Mesothelial cell of epicardium (in vitro differentiated cells): Measurements from ENCODE around the gene CFAP77. TPM values are rescaled to one million over a fixed set of nuclear protein-coding genes. Genes with fewer than 3 reads are reported as not detected.

ENCODE experiments used
- DNase-seq, 2 experiments: peaks; one replicate each; pipeline ENCODE4 v3.0.0; 2021; ENCODE audit warnings: low spot score in 2 of 2; ENCODE audit not compliant: unreplicated experiment in 2 of 2
- H3K27ac Mint-ChIP-seq: 2 replicates; pipeline ENCODE4 v1.8.0; 2021; ENCODE audit warnings: mixed read lengths
- H3K27me3 Mint-ChIP-seq: 2 replicates; pipeline ENCODE4 v1.8.0; 2021; ENCODE audit warnings: low read depth, mixed read lengths
- H3K36me3 Mint-ChIP-seq: 2 replicates; pipeline ENCODE4 v1.8.0; 2021; ENCODE audit warnings: mixed read lengths
- H3K4me1 Mint-ChIP-seq: 2 replicates; pipeline ENCODE4 v1.8.0; 2021; ENCODE audit warnings: mixed read lengths
- H3K4me3 Mint-ChIP-seq: 2 replicates; pipeline ENCODE4 v1.8.0; 2021; ENCODE audit warnings: mild to moderate bottlenecking, moderate library complexity, mixed read lengths
- H3K9me3 Mint-ChIP-seq: 2 replicates; pipeline ENCODE4 v1.8.0; 2021; ENCODE audit warnings: mixed read lengths
- CTCF ChIP-seq: fragments of 200-600 bp; sonication (generic); IDR thresholded peaks from one replicate; pipeline ENCODE4 v1.5.0; 2021; ENCODE audit warnings: antibody characterized with exemption; ENCODE audit not compliant: unreplicated experiment
- total RNA-seq: library from RNA; stranded (reverse); gene quantifications from 3 replicates; pipeline ENCODE4 v1.2.1, GENCODE V29; 2021

The CFAP77 gene
- total RNA-seq, 1 donor from 2014 or later, result not detected

GRCh38 chr9:132499251-132499650, 89.2 kb downstream of the CFAP77 start:
- no peaks in the 10 kb centered on the region for H3K36me3 Mint-ChIP-seq
- H3K9me3 Mint-ChIP-seq, result peaks cover 7% of the 10 kb centered on the region
- no peak overlapping the region for H3K4me3 Mint-ChIP-seq
- DNase-seq, result no peak
- H3K4me1 Mint-ChIP-seq, result peaks cover 8% of the 10 kb centered on the region
- peaks cover 54% of the 10 kb centered on the region for H3K27me3 Mint-ChIP-seq
- TF ChIP-seq CTCF, result no peak
- no peak overlapping the region for H3K27ac Mint-ChIP-seq

- H3K4me3 Mint-ChIP-seq, result no peak overlapping the region
- H3K27ac Mint-ChIP-seq, result no peak overlapping the region
- DNase-seq, result no peak
- no peak for TF ChIP-seq CTCF
- no peaks in the 10 kb centered on the region for H3K36me3 Mint-ChIP-seq
- peaks cover 8% of the 10 kb centered on the region for H3K4me1 Mint-ChIP-seq
- H3K9me3 Mint-ChIP-seq, result no peaks in the 10 kb centered on the region
- H3K27me3 Mint-ChIP-seq, result peaks cover 59% of the 10 kb centered on the region
Observed at GRCh38 chr9:132500193-132500592, 90.2 kb downstream of the CFAP77 start.

- no peak overlapping the region for H3K27ac Mint-ChIP-seq
- peaks cover 59% of the 10 kb centered on the region for H3K27me3 Mint-ChIP-seq
- H3K4me1 Mint-ChIP-seq, result peaks cover 8% of the 10 kb centered on the region
- no peak for TF ChIP-seq CTCF
- DNase-seq, result no peak
- H3K4me3 Mint-ChIP-seq, result no peak overlapping the region
- H3K36me3 Mint-ChIP-seq, result no peaks in the 10 kb centered on the region
- H3K9me3 Mint-ChIP-seq, result no peaks in the 10 kb centered on the region
Observed at GRCh38 chr9:132502480-132502879, 92.5 kb downstream of the CFAP77 start.

GRCh38 chr9:132503116-132503515, 93.1 kb downstream of the CFAP77 start:
- Mint-ChIP-seq H3K4me3 (no peak overlapping the region), H3K9me3 (no peaks in the 10 kb centered on the region)

GRCh38 chr9:132504488-132504887, 94.5 kb downstream of the CFAP77 start:
- H3K36me3 Mint-ChIP-seq, result no peaks in the 10 kb centered on the region
- H3K27me3 Mint-ChIP-seq, result peaks cover 58% of the 10 kb centered on the region
- H3K27ac Mint-ChIP-seq, result no peak overlapping the region
- H3K9me3 Mint-ChIP-seq, result no peaks in the 10 kb centered on the region
- DNase-seq, result no peak
- H3K4me3 Mint-ChIP-seq, result no peak overlapping the region
- no peak for TF ChIP-seq CTCF
- H3K4me1 Mint-ChIP-seq, result peaks cover under 1% of the 10 kb centered on the region

More at GRCh38 chr9:132503116-132503515, 93.1 kb downstream of the CFAP77 start:
- H3K27me3 Mint-ChIP-seq, result peaks cover 61% of the 10 kb centered on the region
- TF ChIP-seq CTCF, result no peak
- peaks cover 8% of the 10 kb centered on the region for H3K4me1 Mint-ChIP-seq
- DNase-seq, result no peak
- no peak overlapping the region for H3K27ac Mint-ChIP-seq
- no peaks in the 10 kb centered on the region for H3K36me3 Mint-ChIP-seq

- Mint-ChIP-seq H3K27me3 (peaks cover 60% of the 10 kb centered on the region), H3K36me3 (no peaks in the 10 kb centered on the region), H3K4me3 (no peak overlapping the region), H3K4me1 (peaks cover 11% of the 10 kb centered on the region), H3K27ac (no peak overlapping the region), H3K9me3 (no peaks in the 10 kb centered on the region)
- no peak for DNase-seq
- TF ChIP-seq CTCF, result no peak
Observed at GRCh38 chr9:132505991-132506655, 96.1 kb downstream of the CFAP77 start.
